ENCODE results near the gene PCGF3.
"Not testable (repeated sequence)": the region's sequence is repeated elsewhere in the genome, so short reads cannot be mapped to it uniquely, and the experiment has no call there.

PCGF3 gene

GRCh38 chr4:668219-668618, 37.4 kb upstream of the PCGF3 start:
- DNase-seq: not testable (repeated sequence)

- DNase-seq: not testable (repeated sequence)
Observed at GRCh38 chr4:669806-670559, 35.6 kb upstream of the PCGF3 start.

GRCh38 chr4:671769-672168, 33.9 kb upstream of the PCGF3 start:
- DNase-seq: no peak

GRCh38 chr4:673349-674091, 32.1 kb upstream of the PCGF3 start:
- no peak for DNase-seq

- peak; percentile 99 for DNase-seq
Observed at GRCh38 chr4:674172-675035, 31.2 kb upstream of the PCGF3 start, which contains the start of the genes ATP5ME and MYL5. Gene ATP5ME (minus strand): TSS chr4:674276. CDS start chr4:674247, 29 bp downstream. Gene MYL5 (plus strand): TSS chr4:674542. CDS start chr4:678027, 3,485 bp downstream.

GRCh38 chr4:675036-675882, 30.4 kb upstream of the PCGF3 start:
- no peak for DNase-seq

- DNase-seq: no peak
Observed at GRCh38 chr4:675980-676870, 29.4 kb upstream of the PCGF3 start.

GRCh38 chr4:676871-677235, 28.8 kb upstream of the PCGF3 start:
- DNase-seq: no peak

GRCh38 chr4:677431-678293, 28.0 kb upstream of the PCGF3 start:
- no peak for DNase-seq

- no peak for DNase-seq
Observed at GRCh38 chr4:678331-679103, 27.1 kb upstream of the PCGF3 start.

GRCh38 chr4:679104-679481, 26.5 kb upstream of the PCGF3 start:
- no peak for DNase-seq

GRCh38 chr4:679629-680028, 26.0 kb upstream of the PCGF3 start:
- DNase-seq: no peak

GRCh38 chr4:680091-680490, 25.5 kb upstream of the PCGF3 start:
- no peak for DNase-seq

- no peak for DNase-seq
Observed at GRCh38 chr4:680551-680927, 25.1 kb upstream of the PCGF3 start.

GRCh38 chr4:680928-681645, 24.5 kb upstream of the PCGF3 start:
- DNase-seq: peak; percentile 64

GRCh38 chr4:681736-682451, 23.7 kb upstream of the PCGF3 start:
- DNase-seq: no peak

GRCh38 chr4:682490-683172, 23.0 kb upstream of the PCGF3 start:
- DNase-seq: no peak

All from activated CD4-positive, CD25-positive, alpha-beta regulatory T cell treated with anti-CD3 and anti-CD28 coated beads, Interleukin-2, amount 50 U/mL, for 72 hours (primary cell).